Measurements from ENCODE around the gene DAB1. TPM values are rescaled to one million over a fixed set of nuclear protein-coding genes. Genes with fewer than 3 reads are reported as not detected.

Gene DAB1
- total RNA-seq, 1 experiment from 2014 or later = not detected

DNA sequence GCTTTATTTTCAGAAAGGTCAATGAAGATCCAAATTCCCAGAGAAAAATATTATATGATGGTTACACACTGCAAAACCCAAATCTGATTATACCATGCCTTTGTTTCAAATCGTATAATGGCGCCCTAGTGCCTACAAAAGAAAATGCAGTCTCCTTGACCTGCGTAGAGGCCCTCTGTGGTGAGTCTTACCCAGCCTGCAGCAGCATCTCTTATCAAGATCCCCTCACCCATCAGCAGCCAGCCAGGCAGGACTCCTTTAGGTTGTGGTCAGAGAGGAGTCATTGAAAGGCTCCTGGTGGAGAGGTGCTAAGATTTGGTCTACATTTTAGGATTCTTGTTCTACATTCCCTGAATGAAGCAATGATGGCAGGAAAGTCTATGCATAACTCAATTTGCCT is 23.7 kb upstream of the DAB1 start:
- ATAC-seq (no peak), DNase-seq (ENCODE audit: low read depth, low spot score) (no peak)
- POLR2A ChIA-PET = no interaction called here
- CTCF ChIA-PET = no interaction called here
- no TSS peak for BruUV-seq (replicated peaks)
- Histone ChIP-seq H3K9me2 (ENCODE audit: insufficient read depth) (no peaks in the 10 kb centered on the region), H3K27ac (ENCODE audit: low read depth, low read length) (no peak overlapping the region), H2AFZ (ENCODE audit: low read depth, low read length, poor library complexity, severe bottlenecking) (no peak overlapping the region), H4K20me1 (ENCODE audit: insufficient read depth) (no peaks in the 10 kb centered on the region), H3K36me3 (ENCODE audit: control insufficient read depth in 1 of 2, insufficient read depth in 2 of 2, low read length in 2 of 2) (no peaks in the 10 kb centered on the region), H3K27me3 (ENCODE audit: insufficient read depth, low read length) (no peaks in the 10 kb centered on the region), H3K4me2 (ENCODE audit: low read length) (no peak overlapping the region), H3K4me3 (replicated peaks in 1 of 2; ENCODE audit: low read depth in 1 of 2, low read length in 2 of 2) (no peak overlapping the region), H3K9ac (ENCODE audit: low read length) (no peak overlapping the region), H3K4me1 (ENCODE audit: control insufficient read depth in 1 of 2, insufficient read depth in 2 of 2, low read length in 2 of 2) (no peaks in the 10 kb centered on the region), H3K79me2 (ENCODE audit: insufficient read depth, low read length) (no peaks in the 10 kb centered on the region), H3K9me3 (ENCODE audit: control insufficient read depth in 1 of 2, insufficient read depth in 1 of 2, low read depth in 1 of 2, low read length in 2 of 2) (no peaks in the 10 kb centered on the region)
- TF ChIP-seq ZNF274 (IDR thresholded peaks at IDR 0.05; ENCODE audit: low read depth, low read length) (no peak), EZH2phosphoT487 (IDR thresholded peaks at IDR 0.05; ENCODE audit: borderline replicate concordance) (no peak), MAX (IDR thresholded peaks at IDR 0.05) (no peak)
- TF ChIP-seq, protein P1, sequence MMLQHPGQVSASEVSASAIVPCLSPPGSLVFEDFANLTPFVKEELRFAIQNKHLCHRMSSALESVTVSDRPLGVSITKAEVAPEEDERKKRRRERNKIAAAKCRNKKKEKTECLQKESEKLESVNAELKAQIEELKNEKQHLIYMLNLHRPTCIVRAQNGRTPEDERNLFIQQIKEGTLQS (IDR thresholded peaks at IDR 0.05) = no peak
- TF ChIP-seq, protein P2, sequence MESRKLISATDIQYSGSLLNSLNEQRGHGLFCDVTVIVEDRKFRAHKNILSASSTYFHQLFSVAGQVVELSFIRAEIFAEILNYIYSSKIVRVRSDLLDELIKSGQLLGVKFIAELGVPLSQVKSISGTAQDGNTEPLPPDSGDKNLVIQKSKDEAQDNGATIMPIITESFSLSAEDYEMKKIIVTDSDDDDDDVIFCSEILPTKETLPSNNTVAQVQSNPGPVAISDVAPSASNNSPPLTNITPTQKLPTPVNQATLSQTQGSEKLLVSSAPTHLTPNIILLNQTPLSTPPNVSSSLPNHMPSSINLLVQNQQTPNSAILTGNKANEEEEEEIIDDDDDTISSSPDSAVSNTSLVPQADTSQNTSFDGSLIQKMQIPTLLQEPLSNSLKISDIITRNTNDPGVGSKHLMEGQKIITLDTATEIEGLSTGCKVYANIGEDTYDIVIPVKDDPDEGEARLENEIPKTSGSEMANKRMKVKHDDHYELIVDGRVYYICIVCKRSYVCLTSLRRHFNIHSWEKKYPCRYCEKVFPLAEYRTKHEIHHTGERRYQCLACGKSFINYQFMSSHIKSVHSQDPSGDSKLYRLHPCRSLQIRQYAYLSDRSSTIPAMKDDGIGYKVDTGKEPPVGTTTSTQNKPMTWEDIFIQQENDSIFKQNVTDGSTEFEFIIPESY (IDR thresholded peaks at IDR 0.05; ENCODE audit: extremely low read depth, insufficient replicate concordance, low read length) = no peak
- RAD21 ChIA-PET (ENCODE audit: low non-redundant PET in 1 of 2, low total read pairs in 2 of 2, uncharacterized antibody in 2 of 2, unreplicated experiment in 2 of 2) = no interaction called here
- intact Hi-C loops (cut with micrococcal nuclease) = no loop called here

DNA sequence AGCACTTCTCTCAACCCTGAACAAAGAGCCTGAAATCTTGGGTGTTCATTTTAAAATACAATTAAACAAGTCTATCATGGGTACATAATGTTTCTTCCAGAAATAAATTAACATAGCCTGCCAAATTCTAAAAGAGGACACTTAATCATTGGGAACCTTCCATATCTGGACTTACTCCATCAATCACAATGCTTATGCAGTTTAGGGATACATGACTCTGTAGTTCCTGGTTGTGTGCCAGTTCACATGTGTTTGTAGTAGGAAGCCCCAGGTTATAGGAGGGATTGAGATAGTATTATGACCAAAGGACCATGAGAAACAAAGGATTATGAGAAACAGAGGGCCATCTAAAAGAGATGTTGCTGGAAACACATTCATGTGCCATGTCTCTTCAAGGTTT is 19.1 kb upstream of the DAB1 start:
- Histone ChIP-seq H3K27ac (ENCODE audit: low read depth, low read length) (no peak overlapping the region), H3K9me2 (ENCODE audit: insufficient read depth) (no peaks in the 10 kb centered on the region), H3K9me3 (ENCODE audit: control insufficient read depth in 1 of 2, insufficient read depth in 1 of 2, low read depth in 1 of 2, low read length in 2 of 2) (no peaks in the 10 kb centered on the region), H2AFZ (ENCODE audit: low read depth, low read length, poor library complexity, severe bottlenecking) (no peak overlapping the region), H3K9ac (ENCODE audit: low read length) (no peak overlapping the region), H3K27me3 (ENCODE audit: insufficient read depth, low read length) (no peaks in the 10 kb centered on the region), H4K20me1 (ENCODE audit: insufficient read depth) (no peaks in the 10 kb centered on the region), H3K4me2 (ENCODE audit: low read length) (no peak overlapping the region), H3K79me2 (ENCODE audit: insufficient read depth, low read length) (no peaks in the 10 kb centered on the region), H3K36me3 (ENCODE audit: control insufficient read depth in 1 of 2, insufficient read depth in 2 of 2, low read length in 2 of 2) (no peaks in the 10 kb centered on the region), H3K4me1 (ENCODE audit: control insufficient read depth in 1 of 2, insufficient read depth in 2 of 2, low read length in 2 of 2) (no peaks in the 10 kb centered on the region), H3K4me3 (replicated peaks in 1 of 2; ENCODE audit: low read depth in 1 of 2, low read length in 2 of 2) (no peak overlapping the region)
- TF ChIP-seq YY1 (IDR thresholded peaks at IDR 0.05; ENCODE audit: extremely low read depth, insufficient replicate concordance, low read depth, low read length) = no peak
- TF ChIP-seq, protein P3, sequence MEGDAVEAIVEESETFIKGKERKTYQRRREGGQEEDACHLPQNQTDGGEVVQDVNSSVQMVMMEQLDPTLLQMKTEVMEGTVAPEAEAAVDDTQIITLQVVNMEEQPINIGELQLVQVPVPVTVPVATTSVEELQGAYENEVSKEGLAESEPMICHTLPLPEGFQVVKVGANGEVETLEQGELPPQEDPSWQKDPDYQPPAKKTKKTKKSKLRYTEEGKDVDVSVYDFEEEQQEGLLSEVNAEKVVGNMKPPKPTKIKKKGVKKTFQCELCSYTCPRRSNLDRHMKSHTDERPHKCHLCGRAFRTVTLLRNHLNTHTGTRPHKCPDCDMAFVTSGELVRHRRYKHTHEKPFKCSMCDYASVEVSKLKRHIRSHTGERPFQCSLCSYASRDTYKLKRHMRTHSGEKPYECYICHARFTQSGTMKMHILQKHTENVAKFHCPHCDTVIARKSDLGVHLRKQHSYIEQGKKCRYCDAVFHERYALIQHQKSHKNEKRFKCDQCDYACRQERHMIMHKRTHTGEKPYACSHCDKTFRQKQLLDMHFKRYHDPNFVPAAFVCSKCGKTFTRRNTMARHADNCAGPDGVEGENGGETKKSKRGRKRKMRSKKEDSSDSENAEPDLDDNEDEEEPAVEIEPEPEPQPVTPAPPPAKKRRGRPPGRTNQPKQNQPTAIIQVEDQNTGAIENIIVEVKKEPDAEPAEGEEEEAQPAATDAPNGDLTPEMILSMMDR (IDR thresholded peaks at IDR 0.05 in 2 of 3, conservative IDR thresholded peaks at IDR 0.05 in 1 of 3; ENCODE audit: borderline replicate concordance in 1 of 3, insufficient read depth in 1 of 3, low read depth in 2 of 3, low read length in 2 of 3) = no peak
- no peak for TF ChIP-seq POLR2AphosphoS5 (IDR thresholded peaks at IDR 0.05; ENCODE audit: low read depth, low read length)
- no peak for TF ChIP-seq EGR1 (IDR thresholded peaks at IDR 0.05; ENCODE audit: low read depth)
- no peak for TF ChIP-seq CEBPB (IDR thresholded peaks at IDR 0.05; ENCODE audit: low read depth)
- CTCF ChIA-PET = no interaction called here
- RAD21 ChIA-PET (ENCODE audit: low non-redundant PET in 1 of 2, low total read pairs in 2 of 2, uncharacterized antibody in 2 of 2, unreplicated experiment in 2 of 2) = no interaction called here
- ATAC-seq (no peak), DNase-seq (ENCODE audit: low read depth, low spot score) (no peak)
- intact Hi-C loops (cut with micrococcal nuclease) = no loop called here
- POLR2A ChIA-PET = no interaction called here
- BruUV-seq (replicated peaks) = no TSS peak

Data from HCT116 (cell line).